ENCODE measurements around the gene HMOX2. TPM values are rescaled to one million over a fixed set of nuclear protein-coding genes. Genes with fewer than 3 reads are reported as not detected.

The HMOX2 gene
- total and polyA plus RNA-seq, 2 of the 13 experiments (the other 11 are each of a cell fraction or from before 2014, with no cell fraction given) = 60.3 to 70.4 TPM

- no peak for TF ChIP-seq CBX2 (IDR thresholded peaks at IDR 0.05; ENCODE audit: low read depth, low read length)
- TF ChIP-seq CBX2 (CRISPR knock-in tag; IDR thresholded peaks at IDR 0.05; ENCODE audit: low read depth) = peak; percentile 94; the same call in 1 of the 2 replicates
- no peak for TF ChIP-seq HNF1A (IDR thresholded peaks at IDR 0.05; ENCODE audit: low read depth)
- TF ChIP-seq HNF1A (CRISPR knock-in tag; IDR thresholded peaks at IDR 0.05; ENCODE audit: borderline replicate concordance) = peak; percentile 85
- TF ChIP-seq HNF4A (CRISPR knock-in tag; IDR thresholded peaks at IDR 0.05) = peak; percentile 94
- no peak; the same call in 1 of the 2 replicates for TF ChIP-seq PRDM4 (CRISPR knock-in tag; IDR thresholded peaks at IDR 0.05; ENCODE audit: borderline replicate concordance)
- TF ChIP-seq NFKBIZ (CRISPR knock-in tag; IDR thresholded peaks at IDR 0.05) = peak; percentile 98
- TF ChIP-seq NR2C2 (CRISPR knock-in tag; IDR thresholded peaks at IDR 0.05; ENCODE audit: borderline replicate concordance) = peak; percentile 91
- TF ChIP-seq SP2 (CRISPR knock-in tag; IDR thresholded peaks at IDR 0.05) = peak; percentile 68
- peak; percentile 98 for TF ChIP-seq ZNF800 (CRISPR knock-in tag; IDR thresholded peaks at IDR 0.05)
- TF ChIP-seq ZNF605 (CRISPR knock-in tag; IDR thresholded peaks at IDR 0.05) = peak; percentile 100
- TF ChIP-seq ZNF512 (CRISPR knock-in tag; IDR thresholded peaks at IDR 0.05) = peak; percentile 89; the same call in 1 of the 2 replicates
- TF ChIP-seq XBP1 (CRISPR knock-in tag; IDR thresholded peaks at IDR 0.05) = peak; percentile 84; the same call in 1 of the 2 replicates
- peak; percentile 99 for TF ChIP-seq NKX3-1 (CRISPR knock-in tag; IDR thresholded peaks at IDR 0.05)
- peak; percentile 100 for TF ChIP-seq ERF (CRISPR knock-in tag; IDR thresholded peaks at IDR 0.05)
- TF ChIP-seq ZNF234 (CRISPR knock-in tag; conservative IDR thresholded peaks at IDR 0.05) = peak; percentile 94; the same call in 1 of the 2 replicates
- TF ChIP-seq LBX2 (CRISPR knock-in tag; IDR thresholded peaks at IDR 0.05; ENCODE audit: borderline replicate concordance) = peak; percentile 100
- TF ChIP-seq ZNF296 (CRISPR knock-in tag; conservative IDR thresholded peaks at IDR 0.05) = peak; percentile 98
Observed at GRCh38 chr16:4538350-4539235, 62.4 kb downstream of the HMOX2 start, which contains the start of gene CDIP1 (continued).
